Transverse colon (tissue), 3 donors: ENCODE measurements around the gene ABHD6.

Experiments used
- CTCF ChIP-seq, 5 experiments: fragments of 200-600 bp in 3 of 5; fragments of 450-650 bp in 2 of 5; sonication (generic) in 3 of 5; IDR thresholded peaks; 1 replicate in 2 of 5; 2 replicates in 3 of 5; pipeline ENCODE4 v1.5.1; 2016 to 2017; ENCODE audit warnings: antibody characterized with exemption in 5 of 5, inconsistent platforms in 3 of 5, mild to moderate bottlenecking in 2 of 5, moderate library complexity in 1 of 5
- EP300 ChIP-seq: sonication (generic); formaldehyde crosslinking; IDR thresholded peaks from one replicate; pipeline ENCODE4 v1.6.1; 2017; ENCODE audit warnings: antibody characterized with exemption, low read depth
- POLR2A ChIP-seq: fragments of 450-650 bp; IDR thresholded peaks from one replicate; pipeline ENCODE4 v1.6.1; 2016; ENCODE audit warnings: antibody characterized with exemption, mild to moderate bottlenecking, moderate library complexity

- TF ChIP-seq POLR2A (no peak), CTCF (IDR thresholded peaks at IDR 0.05) (no peak), EP300 (no peak)
Measured at GRCh38 chr3:58203541-58203940, 34.1 kb upstream of the ABHD6 start.
